SK-N-SH treated with all-trans-retinoic acid at 6 μM for 48 hours (cell line): ENCODE results near the gene GALNTL6.

Source experiments
- ARNTL ChIP-seq: fragments of 450-650 bp; formaldehyde crosslinking; IDR thresholded peaks from 2 replicates; pipeline ENCODE4 v1.5.0; 2020; ENCODE audit warnings: low read depth, mild to moderate bottlenecking, moderate library complexity, borderline replicate concordance
- BACH2 ChIP-seq: fragments of 250-450 bp; sonication (Bioruptor Pico); IDR thresholded peaks from 2 replicates; pipeline ENCODE4 v1.9.0; 2021; ENCODE audit warnings: mild to moderate bottlenecking, borderline replicate concordance
- CREB5 ChIP-seq: fragments of 250-450 bp; sonication (Bioruptor Pico); IDR thresholded peaks from 2 replicates; pipeline ENCODE4 v1.5.1; 2020; ENCODE audit warnings: low read depth, mild to moderate bottlenecking, moderate library complexity
- ISL1 ChIP-seq: fragments of 250-450 bp; sonication (Bioruptor Pico); IDR thresholded peaks from 2 replicates; pipeline ENCODE4 v2.1.2; 2022; ENCODE audit warnings: mild to moderate bottlenecking, moderate library complexity
- PATZ1 ChIP-seq: fragments of 250-450 bp; sonication (Bioruptor Pico); IDR thresholded peaks from 2 replicates; pipeline ENCODE4 v1.8.0; 2020; ENCODE audit warnings: mild to moderate bottlenecking, moderate library complexity, borderline replicate concordance
- PPARA ChIP-seq: fragments of 250-450 bp; sonication (Bioruptor Pico); IDR thresholded peaks from 2 replicates; pipeline ENCODE4 v1.5.0; 2020; ENCODE audit warnings: mild to moderate bottlenecking, borderline replicate concordance
- RARB ChIP-seq: fragments of 250-450 bp; sonication (Bioruptor Pico); IDR thresholded peaks from 2 replicates; pipeline ENCODE4 v1.8.0; 2021; ENCODE audit warnings: mild to moderate bottlenecking, moderate library complexity
- SNAI2 ChIP-seq: fragments of 250-450 bp; sonication (Bioruptor Pico); IDR thresholded peaks from 2 replicates; pipeline ENCODE4 v1.5.0; 2020; ENCODE audit warnings: mild to moderate bottlenecking, moderate library complexity
- TCF4 ChIP-seq: fragments of 250-450 bp; sonication (Bioruptor Pico); IDR thresholded peaks from 2 replicates; pipeline ENCODE4 v1.8.0; 2021; ENCODE audit warnings: mild to moderate bottlenecking, moderate library complexity, borderline replicate concordance
- ZNF565 ChIP-seq: fragments of 450-650 bp; formaldehyde crosslinking; conservative IDR thresholded peaks from 2 replicates; pipeline ENCODE4 v1.5.0; 2020; ENCODE audit warnings: low read depth, mild to moderate bottlenecking, moderate library complexity
- ZNF8 ChIP-seq: fragments of 450-650 bp; formaldehyde crosslinking; IDR thresholded peaks from 2 replicates; pipeline ENCODE4 v1.5.0; 2020; ENCODE audit warnings: mild to moderate bottlenecking, moderate library complexity

- TF ChIP-seq ARNTL = no peak
- no peak for TF ChIP-seq TCF4 (CRISPR knock-in tag)
- no peak for TF ChIP-seq PATZ1 (CRISPR knock-in tag)
- TF ChIP-seq ZNF8 (CRISPR knock-in tag) = no peak
- TF ChIP-seq SNAI2 = no peak
- TF ChIP-seq PPARA (CRISPR knock-in tag) = no peak
- TF ChIP-seq BACH2 (CRISPR knock-in tag) = no peak
- no peak for TF ChIP-seq ISL1 (CRISPR knock-in tag)
- no peak for TF ChIP-seq RARB (CRISPR knock-in tag)
- TF ChIP-seq CREB5 (CRISPR knock-in tag) = no peak
- TF ChIP-seq ZNF565 (CRISPR knock-in tag) = no peak
Measured at GRCh38 chr4:172243551-172243950, 430.3 kb downstream of the GALNTL6 start.
